Measurements from ENCODE around the gene ZNF782.
"Not testable (repeated sequence)": the region's sequence is repeated elsewhere in the genome, so short reads cannot be mapped to it uniquely, and the experiment has no call there.

GRCh38 chr9:96798959-96799358 lies 55.4 kb downstream of the ZNF782 start:
- not testable (repeated sequence) for TF ChIP-seq CTCF, POLR2A, EP300 (IDR thresholded peaks at IDR 0.05)
